GM19468 (cell line): Measurements from ENCODE around the gene FAM98A.
A peak's percentile ranks its signal among the peaks of the same experiment; 100 is the strongest.

Source experiments
- ATAC-seq: cut with Tn5 transposase; IDR thresholded peaks from one replicate; pipeline ENCODE4 v1.9.1; 2021; ENCODE audit warnings: mild to moderate bottlenecking, moderate library complexity, moderate number of reproducible peaks; ENCODE audit not compliant: unreplicated experiment; ENCODE audit errors: extremely low read depth

FAM98A gene

GRCh38 chr2:33598561-33599174 is 431 bp downstream of the FAM98A start:
- peak; percentile 47 for ATAC-seq

GRCh38 chr2:33597026-33597425 is 2.1 kb downstream of the FAM98A start:
- no peak for ATAC-seq

DNA sequence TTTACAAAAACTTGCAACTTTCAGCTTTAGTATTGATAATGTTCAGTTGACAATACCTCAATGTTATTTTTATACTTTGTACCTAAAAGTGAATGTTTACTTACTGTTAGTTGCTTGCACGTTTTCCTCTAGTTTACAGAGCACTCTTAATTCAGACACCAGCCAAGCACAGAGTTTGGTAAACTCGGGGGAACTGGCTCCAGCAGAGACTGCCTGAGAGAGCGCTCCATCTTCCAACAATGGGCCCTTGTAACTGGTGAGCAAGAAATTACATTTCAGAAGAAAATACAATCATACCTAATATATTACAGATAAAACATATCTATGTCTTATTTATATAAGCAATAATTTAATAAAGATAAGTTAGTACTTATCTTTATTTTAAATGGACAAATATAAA is 3.7 kb downstream of the FAM98A start:
- no peak for ATAC-seq

GRCh38 chr2:33589444-33589843 is 9.7 kb downstream of the FAM98A start:
- no peak for ATAC-seq

DNA sequence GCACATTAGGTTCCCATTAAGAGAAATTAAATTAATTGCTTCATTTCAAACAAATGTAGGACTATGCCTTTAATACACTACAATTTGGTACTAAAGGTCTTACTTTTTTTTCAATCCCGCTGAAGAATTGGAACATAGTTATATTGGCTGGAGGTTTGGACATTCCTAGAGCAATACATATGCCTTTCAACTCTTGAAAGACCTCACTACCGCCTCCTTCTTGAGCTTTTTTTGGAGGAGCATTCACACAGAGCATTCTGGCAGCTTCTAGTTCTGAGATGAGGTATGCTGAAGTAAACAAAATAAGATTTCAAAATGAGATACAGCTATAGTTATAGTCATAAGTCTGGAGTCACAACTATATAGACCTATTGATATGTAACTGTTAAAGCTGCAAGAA is 10.9 kb downstream of the FAM98A start:
- ATAC-seq = no peak

- no peak for ATAC-seq
These were observed 12.3 kb downstream of the FAM98A start for GRCh38 chr2:33586766-33587165.

GRCh38 chr2:33583194-33583938 is 15.7 kb downstream of the FAM98A start:
- no peak for ATAC-seq

- ATAC-seq = no peak
These were observed 17.2 kb downstream of the FAM98A start for GRCh38 chr2:33581872-33582271.

- no peak for ATAC-seq
These were observed 19.9 kb downstream of the FAM98A start for GRCh38 chr2:33579227-33579626.

GRCh38 chr2:33577668-33578067 is 21.4 kb downstream of the FAM98A start:
- ATAC-seq = no peak

DNA sequence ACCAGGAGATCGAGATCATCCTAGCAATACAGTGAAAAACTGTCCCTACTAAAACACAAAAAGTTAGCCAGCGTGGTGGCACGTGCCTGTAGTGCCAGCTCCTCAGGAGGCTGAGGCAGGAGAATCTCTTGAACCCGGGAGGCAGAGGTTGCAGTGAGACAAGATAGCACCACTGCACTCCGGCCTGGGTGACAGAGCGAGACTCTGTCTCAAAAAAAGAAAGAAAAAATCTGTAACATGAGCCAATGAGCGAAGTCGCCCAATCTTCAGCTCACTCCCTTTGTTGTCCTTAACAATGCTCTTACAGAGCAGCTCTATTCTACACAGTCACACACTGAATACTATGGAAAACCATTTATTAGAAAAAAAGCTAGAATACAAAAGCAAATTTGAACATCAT is 22.0 kb downstream of the FAM98A start:
- ATAC-seq = no peak

GRCh38 chr2:33573657-33574056 is 25.4 kb downstream of the FAM98A start:
- no peak for ATAC-seq

- ATAC-seq = no peak
These were observed 28.4 kb downstream of the FAM98A start for GRCh38 chr2:33570681-33571080.

GRCh38 chr2:33561872-33562271 is 37.2 kb downstream of the FAM98A start:
- no peak for ATAC-seq

GRCh38 chr2:33560017-33560416 is 39.1 kb downstream of the FAM98A start:
- ATAC-seq = no peak

- no peak for ATAC-seq
These were observed 39.8 kb downstream of the FAM98A start for GRCh38 chr2:33559328-33559727.

GRCh38 chr2:33555681-33556080 is 43.4 kb downstream of the FAM98A start:
- ATAC-seq = no peak

GRCh38 chr2:33552758-33553461 is 46.2 kb downstream of the FAM98A start:
- ATAC-seq = no peak

DNA sequence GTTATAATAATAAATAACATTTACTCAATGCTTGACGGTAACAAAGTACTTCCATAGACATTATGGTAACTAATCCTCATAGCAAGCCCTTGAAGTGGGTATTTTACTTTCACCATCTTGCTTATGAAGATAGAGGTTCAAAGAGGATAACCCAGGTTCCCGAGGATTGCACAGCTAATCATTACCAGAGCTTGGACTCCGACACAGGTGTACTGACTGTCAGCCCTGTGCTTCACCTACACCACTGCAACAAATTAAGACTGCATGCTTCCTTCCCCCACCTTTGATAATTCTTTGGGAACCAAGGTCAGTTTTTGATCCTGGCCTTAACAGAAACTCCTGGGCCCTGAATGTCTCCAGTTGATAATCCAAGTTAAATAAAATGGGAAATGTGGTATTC is 48.9 kb downstream of the FAM98A start:
- ATAC-seq = no peak

- ATAC-seq = no peak
These were observed 57.9 kb downstream of the FAM98A start for GRCh38 chr2:33541243-33541642.

- ATAC-seq = no peak
These were observed 63.7 kb downstream of the FAM98A start for GRCh38 chr2:33535421-33535820.
